Activated CD4-positive, alpha-beta T cell treated with anti-CD3 and anti-CD28 coated beads, Interleukin-2, Interleukin-6, amounts not matched to agents 100 ng/mL and 50 ng/mL, durations not matched to agents 16 hours and 8 hours (primary cell): ENCODE results near the gene LRRC4C.
"Not testable (repeated sequence)": the region's sequence is repeated elsewhere in the genome, so short reads cannot be mapped to it uniquely, and the experiment has no call there.

Source experiments
- DNase-seq: peaks from one replicate; pipeline ENCODE4 v3.0.0-alpha.2; 2020

The LRRC4C gene

DNA sequence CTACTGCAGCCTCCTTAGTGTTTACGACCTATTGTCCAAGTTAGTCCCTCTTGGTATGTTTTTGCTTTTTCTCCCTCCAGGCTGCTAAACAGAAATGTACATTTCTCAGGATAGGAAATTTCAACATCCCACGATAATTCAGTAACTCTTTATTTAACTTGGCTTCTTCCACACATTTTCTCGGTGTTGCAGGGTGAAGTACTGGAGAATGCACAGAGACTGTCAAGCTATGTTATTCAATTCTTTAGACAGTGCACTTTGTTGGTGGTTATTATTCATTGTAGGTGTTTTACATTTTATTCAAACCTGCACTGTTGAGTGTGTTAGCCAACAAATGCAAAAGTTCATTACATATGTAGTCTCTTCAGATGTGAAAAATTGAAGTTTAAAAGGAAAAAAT lies 839.8 kb downstream of the LRRC4C start:
- no peak for DNase-seq

DNA sequence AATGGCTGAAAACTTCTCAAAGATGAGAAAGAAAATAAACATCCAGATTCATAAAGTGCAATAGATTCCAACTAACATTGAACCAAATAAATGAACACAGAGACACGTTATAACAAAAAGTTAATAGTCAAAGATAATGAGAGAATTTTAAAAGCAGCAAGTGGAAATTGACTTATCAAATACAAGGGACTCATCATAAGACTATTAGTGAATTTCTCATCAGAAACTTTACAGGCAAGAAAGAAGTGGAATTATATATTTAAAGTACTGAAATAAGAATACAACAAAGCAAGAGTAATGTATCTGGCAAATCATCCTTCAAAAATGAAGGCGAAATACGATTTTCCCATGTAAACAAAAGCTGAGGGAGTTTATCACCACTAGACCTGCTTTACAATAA lies 852.7 kb downstream of the LRRC4C start:
- DNase-seq = no peak

DNA sequence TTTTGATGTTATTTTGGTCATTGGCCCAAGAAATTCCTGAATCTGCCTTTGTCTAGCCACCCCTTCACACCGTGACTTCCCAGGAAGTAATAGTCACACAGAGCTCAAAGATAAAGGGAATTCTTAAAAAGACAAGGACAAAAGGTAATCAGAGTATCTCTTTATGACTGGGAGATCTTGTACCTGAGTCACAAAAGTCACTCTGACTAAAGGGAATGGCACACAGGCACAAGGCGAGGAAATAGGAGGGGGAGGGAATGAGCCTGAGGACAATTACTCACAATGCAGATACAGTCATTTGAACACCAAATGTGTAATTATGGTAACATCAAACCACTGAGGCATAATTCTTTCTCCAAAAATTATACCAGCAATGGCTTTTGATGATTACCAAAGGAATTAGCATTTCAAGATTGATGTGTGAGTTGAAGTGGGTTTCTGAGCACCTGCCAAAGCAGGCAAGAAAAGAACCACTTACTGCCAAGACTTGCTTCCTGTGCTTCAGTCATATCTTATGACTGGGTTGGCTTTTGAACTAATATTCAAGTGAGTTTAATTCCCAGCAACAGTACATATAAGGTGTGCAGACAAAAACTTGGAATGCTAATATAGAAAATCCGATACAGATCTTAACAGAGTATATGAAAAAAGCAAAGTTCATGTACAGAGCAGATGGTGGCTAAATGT lies 856.4 kb downstream of the LRRC4C start:
- no peak for DNase-seq

DNA sequence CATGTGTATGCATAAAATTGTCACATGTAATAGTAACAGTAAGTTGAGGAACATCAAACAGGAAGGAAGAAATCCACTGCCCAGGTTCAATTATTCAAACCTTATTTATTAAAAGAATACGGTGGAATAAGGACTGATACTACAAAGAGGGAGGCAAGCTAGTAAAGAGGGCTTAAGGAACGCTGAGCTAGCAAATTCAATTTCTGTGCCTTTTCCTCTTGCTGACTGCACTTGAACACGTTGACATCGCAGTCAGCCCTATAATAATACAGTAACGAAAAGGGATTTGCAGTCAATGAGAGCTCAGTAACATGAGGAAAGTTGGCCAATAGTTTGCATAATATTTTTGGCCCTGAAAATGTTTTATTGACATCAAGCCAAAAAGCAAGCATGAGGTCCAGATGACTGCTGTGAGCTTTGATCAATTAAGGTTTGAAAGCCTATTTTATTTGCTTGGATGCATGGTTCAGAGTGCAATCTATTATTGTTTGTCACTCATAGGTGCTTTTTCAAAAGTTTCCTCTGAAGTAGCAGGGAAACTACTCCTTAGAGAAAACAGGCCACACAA lies 861.8 kb downstream of the LRRC4C start:
- no peak for DNase-seq

DNA sequence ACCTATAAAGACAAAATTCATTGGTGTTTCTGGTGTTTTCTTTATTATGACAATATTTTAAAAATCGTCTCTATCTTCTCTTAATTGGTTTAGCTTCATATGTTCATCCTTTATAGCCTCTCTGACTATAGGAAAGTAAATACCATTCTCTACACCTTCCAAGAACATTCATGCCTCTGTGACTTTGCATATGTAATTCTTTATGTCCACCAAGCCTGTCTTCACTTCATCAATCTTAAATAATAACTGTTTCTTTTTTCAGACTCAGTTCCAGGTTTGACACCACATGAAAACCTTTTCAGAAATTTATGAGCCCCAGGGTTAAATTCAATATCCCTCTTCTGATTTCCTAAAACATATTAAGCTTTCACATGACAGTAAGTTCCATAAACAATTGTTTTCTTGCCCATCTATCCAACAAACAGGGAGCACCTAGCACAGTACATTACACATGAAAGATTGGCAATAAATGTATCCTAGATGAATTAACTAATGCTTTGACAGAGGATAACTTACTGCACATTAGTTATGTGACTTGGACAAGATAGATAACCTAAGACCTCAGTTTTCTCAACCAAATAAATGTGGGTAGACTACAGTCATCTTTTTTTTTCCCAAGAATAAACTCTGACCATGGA lies 886.1 kb downstream of the LRRC4C start:
- DNase-seq = no peak

DNA sequence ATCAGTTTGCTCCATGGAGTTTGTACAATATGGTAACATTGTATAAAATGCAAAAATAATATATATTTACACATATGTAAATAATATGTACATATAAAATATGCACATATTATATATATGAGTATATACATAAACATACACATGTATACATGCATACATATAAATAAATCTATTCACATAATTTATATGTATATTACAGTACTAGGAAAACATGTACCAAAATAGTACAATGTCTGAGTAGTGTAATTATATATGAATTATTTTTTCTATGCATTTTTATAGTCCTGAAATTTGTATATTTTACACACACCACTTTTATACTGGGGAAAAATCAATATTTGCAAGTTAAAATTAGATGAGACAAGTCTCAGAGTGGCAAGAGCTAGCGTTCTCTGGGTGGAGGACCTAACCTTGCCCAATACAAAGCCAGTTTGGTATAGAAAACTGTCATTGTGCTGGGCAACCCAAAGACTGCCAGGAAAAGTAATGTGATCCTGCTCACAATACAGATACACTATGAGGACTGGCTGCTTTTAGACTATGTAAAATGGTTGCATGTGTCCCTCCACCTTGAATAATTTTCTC lies 889.4 kb downstream of the LRRC4C start:
- DNase-seq = no peak

DNA sequence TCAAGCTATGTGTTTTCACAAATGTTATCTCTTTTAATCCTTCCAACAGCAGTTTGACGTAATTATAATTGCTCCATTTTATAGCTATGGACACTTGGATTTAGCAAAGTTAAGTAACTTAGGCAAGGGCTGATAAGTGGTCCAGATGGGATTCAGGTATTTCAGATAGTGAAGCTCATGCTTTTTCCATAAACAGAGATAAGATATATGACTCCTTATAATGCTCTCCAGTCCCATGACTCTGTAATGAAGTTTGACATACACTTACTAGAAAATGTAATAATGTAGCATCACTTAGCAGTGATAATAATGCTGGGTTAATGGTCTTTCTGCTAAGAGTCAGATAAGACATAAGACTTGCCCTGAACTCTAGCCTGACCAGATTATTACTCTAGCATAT lies 892.1 kb downstream of the LRRC4C start:
- DNase-seq = no peak

DNA sequence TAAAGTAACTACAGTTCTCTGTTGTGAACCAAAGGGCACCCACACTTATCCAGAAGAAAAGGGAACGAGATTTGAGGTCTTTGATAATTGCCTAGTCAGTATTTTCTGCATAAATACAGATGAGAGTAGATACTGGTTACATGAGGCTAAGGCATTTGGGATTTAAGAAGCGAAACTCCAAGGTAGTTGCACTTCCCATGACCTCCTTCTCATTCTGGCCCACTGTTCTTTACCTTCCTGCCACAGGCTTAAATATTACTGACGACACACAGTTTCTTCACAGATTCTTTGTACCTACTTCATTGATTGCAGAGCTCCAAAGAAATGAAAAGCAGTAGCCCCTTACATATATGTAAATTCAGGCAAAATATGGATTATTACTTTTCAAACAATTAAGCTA lies 915.3 kb downstream of the LRRC4C start:
- DNase-seq = no peak

DNA sequence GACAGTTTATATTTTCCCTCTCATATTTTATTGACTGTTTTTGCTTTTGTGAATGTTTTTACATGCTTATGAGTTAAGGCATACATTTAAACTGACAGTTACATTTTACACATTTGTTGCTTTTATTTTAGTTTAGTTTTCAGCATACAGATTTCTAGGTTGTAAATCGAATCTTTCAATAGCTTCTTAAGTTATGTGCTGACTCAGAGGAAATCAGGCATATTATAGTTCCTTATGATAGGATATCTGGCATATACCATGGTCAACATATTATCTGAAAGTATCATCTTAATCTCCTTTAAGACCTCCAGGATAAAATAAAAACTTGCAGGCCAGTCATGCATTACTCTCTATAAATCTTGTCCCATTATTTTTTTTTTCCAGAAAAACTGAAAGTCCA lies 916.6 kb downstream of the LRRC4C start:
- DNase-seq = no peak

DNA sequence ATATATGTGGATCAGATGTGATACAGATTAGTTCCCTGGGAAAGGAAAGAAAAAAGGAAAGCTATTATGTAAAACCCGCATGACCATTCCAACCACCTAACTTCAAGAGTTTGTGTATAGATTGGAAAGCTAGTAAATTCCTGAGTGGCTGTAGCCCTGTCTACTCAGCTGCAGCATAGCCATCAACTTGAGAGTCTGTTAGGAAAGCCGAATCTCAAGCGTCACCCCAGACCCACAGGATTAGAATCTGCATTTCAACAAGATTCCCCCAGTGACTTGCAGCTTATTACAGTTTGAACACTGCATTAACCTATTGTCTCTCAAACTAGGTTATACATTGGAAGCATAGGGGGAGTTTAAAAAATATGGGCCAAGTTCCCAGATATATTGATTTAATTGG lies 921.7 kb downstream of the LRRC4C start:
- DNase-seq = no peak

DNA sequence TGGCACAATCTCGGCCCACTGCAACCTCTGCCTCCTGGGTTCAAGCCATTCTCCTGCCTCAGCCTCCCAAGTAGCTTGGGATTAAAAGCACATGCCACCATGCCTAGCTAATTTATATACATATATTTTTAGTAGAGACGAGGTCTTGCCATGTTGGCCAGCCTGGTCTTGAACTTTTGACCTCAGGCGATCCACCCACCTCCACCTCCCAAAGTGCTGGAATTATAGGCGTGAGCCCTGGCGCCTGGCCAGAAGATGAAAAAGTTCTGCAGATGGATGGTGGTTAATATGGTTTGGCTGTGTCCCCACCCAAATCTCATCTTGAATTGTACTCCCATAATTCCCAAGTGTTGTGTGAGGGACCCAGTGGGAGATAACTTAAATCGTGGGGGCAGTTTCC lies 937.4 kb downstream of the LRRC4C start:
- DNase-seq = not testable (repeated sequence)

DNA sequence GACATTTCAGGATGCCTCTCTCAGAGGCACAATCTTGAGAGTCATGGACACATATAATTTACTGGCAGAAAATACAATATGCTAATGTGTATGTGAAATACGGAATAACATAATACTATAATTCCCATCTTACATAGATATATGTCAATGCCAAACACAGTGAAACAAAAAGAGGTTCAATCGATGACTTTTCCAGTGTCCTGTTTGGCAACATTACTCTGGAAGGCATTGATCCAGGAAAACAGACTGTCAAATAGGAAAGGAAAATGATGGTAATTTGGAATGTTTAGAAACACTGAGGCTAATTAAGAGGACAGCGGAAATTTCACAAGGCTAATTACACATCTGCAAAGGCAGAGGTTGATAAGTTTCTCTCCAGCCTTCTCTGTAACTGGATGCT lies 942.3 kb downstream of the LRRC4C start:
- no peak for DNase-seq

DNA sequence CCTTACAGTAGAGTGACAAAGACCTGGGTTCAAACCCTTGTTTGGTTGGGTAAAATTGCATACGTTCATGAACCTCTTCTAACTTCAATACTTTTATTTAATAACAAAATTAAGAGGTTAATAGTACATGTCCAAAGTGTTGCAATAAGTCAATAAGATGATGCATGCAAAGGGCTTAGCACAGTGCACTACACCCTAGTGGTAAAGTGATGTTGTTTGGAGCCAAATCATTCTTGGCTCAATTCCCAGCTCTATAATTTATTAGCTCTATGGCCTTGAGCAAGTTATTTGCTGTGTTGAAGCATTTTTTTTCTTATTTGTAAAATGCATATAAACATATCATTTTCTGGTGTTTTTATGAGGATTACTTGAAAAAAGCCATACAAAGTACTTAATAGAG lies 945.3 kb downstream of the LRRC4C start:
- DNase-seq = no peak

DNA sequence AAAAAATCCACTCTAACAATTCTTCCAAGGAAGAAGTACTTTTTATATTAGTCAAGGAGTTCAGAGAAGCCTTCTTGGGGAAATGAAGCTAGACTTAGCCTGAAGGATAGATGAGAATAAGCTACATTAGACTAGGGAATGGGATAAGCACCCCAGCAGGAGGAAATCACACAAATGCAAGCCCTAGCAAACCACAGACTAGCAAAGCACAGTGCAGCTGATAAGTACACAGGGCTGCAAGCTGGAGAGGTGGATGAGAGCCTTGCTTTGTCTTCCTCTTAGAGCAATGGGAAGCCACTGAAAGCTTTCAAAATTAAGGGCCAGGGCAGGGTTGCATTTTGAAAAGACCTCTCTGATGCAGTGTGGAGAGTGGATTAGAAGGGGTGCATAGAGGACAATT lies 946.2 kb downstream of the LRRC4C start:
- DNase-seq = no peak

DNA sequence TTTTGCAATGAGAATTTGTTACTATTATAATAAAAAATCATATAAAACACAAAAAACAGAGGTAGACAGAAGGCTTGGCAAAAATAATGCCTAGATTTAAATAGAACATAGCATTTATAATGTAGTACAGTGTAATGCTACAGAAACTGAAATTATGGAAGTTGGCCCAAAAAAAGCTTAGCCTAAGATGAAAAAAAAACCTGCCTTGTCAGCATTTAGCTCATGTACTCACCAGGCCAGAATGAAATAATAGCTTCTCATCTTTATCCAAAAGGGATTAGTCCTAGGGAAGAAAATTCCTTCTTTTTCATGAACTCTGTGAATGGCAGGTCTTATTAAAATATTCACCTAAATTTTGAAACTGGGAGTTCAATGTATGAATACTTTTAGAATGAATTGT lies 951.1 kb downstream of the LRRC4C start:
- DNase-seq = no peak

DNA sequence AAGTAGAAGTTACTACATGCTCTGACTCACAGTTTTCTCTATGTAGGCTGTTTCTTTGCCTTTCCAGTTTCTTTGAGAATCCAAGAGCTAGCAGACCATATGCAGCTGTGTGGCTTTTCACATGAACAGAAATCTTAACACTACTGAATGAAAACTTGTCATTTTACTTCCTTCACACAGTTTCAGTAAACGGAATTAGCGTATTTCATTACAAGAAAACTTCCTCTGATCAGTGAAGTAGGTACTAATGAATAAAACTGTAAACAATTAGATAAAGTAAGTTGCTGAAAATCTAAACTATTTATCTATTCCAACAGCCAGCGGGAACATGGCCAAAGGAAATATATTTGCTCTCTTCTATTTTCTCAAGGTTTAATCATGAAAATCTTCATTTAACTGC lies 953.2 kb downstream of the LRRC4C start:
- no peak for DNase-seq

DNA sequence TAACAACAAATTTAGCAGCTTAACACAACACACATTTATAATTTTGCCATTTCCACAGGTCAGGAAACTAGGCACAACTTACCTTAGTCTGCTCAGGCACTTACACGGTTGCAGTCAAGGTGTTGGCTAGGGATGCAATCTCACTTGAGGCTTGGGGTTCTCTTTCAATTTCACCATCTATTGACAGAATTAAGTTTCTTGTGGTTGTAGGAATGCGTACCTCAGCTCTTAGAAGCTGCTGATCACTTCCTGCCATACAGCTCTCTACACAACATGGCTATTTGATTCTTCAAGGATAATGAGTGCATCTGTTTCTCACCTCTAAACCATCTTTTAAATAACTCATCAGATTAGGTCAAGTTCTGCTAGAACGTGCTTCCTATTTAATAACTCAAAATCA lies 968.1 kb downstream of the LRRC4C start:
- no peak for DNase-seq

DNA sequence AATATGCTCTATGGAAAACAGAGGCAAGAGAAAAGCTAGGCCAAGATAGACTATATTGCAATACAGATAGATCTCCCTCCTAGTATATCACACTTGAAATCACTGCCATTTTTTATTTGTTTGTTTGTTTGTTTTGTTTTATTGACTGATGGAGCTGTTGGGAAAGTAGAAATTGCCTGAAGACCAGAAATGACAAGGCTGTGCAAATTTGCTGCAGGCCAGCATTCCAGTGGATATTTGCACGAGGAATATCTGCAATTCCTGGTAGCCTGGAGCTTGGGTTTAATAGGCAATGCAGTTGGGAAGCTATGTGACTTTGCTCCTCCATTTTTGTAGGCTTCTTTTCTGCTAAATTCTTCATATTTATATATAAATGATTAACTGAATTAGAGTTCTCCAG lies 991.7 kb downstream of the LRRC4C start:
- DNase-seq = no peak

DNA sequence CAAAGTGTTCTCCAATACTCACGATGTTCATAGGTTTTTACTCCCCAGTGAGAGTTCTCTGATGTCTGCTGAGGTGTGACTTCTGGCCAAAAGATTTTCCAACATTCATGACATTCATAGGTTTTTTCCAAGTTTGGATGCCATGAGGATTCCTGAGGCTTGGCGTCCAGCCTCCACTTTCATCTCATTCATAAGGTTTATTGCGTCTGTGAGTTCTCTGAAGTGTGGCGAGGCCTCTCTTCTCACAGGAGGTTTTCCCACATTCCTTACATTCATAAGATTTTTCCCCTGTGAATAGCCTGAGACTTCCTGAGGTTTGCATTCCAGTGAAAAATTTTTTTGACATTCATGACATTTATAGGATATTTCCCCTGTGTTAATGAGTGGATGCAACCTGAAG lies 1014.1 kb downstream of the LRRC4C start:
- no peak for DNase-seq

DNA sequence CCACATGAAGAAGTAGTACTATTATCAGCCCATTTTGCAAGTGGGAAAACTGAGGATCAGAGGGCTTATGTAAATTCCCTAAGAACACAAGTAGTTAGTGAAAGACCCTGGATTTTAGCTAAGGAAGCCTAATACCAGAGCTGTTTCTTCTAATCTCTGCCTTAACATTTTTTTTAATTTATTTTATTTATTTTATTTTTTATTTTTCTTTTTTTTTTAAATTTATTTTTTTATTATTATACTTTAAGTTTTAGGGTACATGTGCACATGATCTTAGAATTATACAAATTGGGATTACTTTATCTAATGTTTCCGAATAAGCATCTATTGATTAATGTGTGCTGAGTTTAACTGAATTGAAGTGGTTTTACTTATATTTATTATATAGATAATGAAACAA lies 1015.3 kb downstream of the LRRC4C start:
- no peak for DNase-seq

DNA sequence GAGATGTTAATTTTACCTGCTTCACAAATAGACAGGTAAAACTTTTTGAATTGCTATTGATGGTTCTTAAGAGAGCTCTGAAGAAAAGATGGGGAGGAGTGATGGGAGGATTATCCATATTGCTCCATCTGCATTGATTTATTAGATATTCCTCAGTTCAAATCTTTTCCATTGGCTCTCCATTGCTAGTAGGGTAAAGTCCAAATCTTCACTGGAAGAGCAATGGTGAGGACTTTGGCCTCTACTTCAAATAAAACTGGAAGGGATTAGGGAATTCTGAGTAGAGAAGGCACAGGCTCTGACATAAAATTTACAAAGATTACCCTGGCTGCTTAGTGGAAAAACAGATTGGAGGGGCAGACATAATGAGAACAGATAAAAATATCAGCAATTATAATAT lies 1024.1 kb downstream of the LRRC4C start:
- no peak for DNase-seq

DNA sequence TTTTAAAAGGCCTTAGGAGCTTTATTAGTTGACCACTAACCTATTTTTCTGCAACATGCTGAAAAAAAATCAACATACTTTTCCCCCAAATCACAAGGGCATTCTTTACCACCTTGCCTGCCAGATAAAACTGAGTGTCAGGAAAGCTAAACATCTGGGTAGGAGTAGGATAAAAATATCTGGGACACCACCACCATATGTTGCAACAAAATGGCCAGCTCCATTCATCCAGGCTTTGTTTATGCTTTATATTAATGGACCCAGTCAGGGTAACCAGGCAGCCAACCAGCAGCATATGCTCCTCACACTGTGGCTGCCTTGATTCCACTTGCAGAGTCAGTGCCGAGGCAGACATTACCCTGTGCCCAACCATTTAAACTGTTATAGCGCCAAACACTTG lies 1024.5 kb downstream of the LRRC4C start:
- DNase-seq = no peak

DNA sequence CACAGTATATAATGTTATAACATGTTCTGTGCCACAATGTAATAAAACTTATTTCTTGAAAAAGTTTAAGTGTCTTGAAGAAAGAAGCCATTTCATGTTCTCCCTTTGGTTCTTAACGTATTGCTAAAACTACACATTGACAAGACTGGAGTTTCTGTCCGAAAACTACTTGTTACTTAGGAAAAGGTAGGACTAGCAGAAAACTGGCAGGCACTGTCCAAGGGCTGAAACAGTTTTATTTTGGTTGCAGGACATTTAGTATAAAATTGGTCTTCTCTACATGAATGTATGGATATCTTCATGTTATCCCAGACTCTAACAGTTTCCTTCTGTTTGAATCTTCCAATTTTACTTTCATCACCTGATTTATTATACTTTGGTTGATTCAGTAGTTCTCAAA lies 1027.1 kb downstream of the LRRC4C start:
- no peak for DNase-seq

DNA sequence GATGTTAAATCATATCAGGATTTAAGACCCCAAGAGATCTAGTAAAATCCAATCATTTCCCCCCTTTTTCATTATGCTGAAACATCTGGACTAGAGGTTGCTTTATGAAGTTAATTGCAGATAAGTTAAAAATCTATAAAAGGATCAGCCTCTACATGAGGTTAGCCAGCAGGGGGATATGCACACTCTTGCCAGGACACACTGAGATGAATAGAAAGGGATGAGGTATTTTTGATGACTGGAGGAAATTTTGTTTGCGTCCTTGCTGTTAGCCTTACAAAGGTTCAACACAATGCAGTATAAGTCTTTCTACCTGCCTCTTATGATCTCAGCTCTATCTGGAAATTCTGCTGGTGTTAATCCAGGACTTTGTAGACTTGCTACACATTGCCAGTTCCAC lies 1034.3 kb downstream of the LRRC4C start:
- DNase-seq = no peak
